ENCODE measurements around the gene CDCA7.
"Not testable (repeated sequence)": the region's sequence is repeated elsewhere in the genome, so short reads cannot be mapped to it uniquely, and the experiment has no call there.

The CDCA7 gene

DNA sequence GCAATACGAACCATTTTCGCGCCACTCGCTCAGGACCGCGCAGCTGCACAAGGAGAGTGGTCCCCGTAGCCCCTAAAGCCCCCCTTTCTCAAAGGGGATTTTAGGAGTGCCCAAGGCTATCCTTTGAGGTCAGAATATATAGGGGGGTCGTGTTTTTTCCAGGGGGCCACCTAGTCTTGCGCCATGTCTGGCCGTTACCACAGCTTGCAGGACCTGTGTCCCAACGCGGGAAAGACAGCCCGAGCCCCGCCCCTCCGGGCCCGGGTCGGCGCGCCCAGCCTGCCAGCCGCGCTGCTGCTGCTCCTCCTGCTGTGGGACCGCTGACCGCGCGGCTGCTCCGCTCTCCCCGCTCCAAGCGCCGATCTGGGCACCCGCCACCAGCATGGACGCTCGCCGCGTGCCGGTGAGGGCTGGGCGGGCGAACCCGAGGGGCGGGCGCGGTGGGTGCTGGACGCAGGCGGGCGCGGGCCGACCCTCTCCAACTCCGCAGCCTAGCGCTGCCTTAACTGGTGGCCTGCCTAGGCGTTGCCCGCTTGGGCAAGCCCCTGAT lies at the start of gene CDCA7:
Gene CDCA7 (plus strand): TSS at position 291 of the 550 bp plus-strand sequence. CDS start 92 bp downstream, at position 383.
- peak; percentile 57 to 71 for ATAC-seq

GRCh38 chr2:173305303-173305702 lies 49.4 kb upstream of the CDCA7 start:
- no peak for ATAC-seq

GRCh38 chr2:173307293-173307692 lies 47.4 kb upstream of the CDCA7 start:
- ATAC-seq, result peak in 1 of 2 donors; percentile 43

DNA sequence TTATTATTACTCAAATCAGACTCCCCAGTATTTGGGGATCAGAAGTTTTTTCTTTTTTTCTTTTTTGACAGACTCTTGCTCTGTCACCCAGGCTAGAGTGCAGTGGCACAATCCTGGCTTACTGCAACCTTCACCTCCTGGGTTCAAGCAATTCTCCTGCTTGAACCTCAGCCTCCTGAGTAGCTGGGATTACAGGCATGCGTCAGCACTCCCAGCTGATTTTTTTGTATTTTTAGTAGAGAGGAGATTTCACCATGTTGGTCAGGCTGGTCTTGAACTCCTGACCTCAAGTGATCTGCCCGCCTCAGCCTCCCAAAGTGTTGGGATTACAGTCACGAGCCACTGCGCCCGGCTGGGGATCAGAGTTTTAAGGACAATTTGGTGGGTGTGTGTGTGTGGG lies 45.3 kb upstream of the CDCA7 start:
- ATAC-seq, result not testable (repeated sequence)

- ATAC-seq, result no peak
Observed at GRCh38 chr2:173311844-173312606, 42.6 kb upstream of the CDCA7 start.

DNA sequence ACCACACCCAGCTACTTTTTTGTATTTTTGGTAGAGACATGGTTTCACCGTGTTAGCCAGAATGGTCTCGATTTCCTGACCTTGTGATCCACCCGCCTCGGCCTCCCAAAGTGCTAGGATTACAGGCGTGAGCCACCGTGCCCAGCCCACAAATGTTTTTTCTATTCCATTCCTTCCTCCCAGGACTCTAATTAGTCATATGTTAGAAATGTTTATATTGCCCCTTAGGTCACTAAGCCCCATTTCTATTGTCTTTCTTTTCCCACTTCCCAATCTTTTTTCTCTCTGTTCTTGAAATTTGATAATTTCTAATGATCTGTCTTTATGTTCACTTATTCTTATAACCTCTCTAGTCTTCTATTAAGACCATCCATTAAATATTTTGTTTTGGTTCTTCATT lies 31.3 kb upstream of the CDCA7 start:
- ATAC-seq, result no peak

- no peak for ATAC-seq
Observed at GRCh38 chr2:173326806-173327205, 27.9 kb upstream of the CDCA7 start.

GRCh38 chr2:173327421-173327820 lies 27.3 kb upstream of the CDCA7 start:
- no peak for ATAC-seq

DNA sequence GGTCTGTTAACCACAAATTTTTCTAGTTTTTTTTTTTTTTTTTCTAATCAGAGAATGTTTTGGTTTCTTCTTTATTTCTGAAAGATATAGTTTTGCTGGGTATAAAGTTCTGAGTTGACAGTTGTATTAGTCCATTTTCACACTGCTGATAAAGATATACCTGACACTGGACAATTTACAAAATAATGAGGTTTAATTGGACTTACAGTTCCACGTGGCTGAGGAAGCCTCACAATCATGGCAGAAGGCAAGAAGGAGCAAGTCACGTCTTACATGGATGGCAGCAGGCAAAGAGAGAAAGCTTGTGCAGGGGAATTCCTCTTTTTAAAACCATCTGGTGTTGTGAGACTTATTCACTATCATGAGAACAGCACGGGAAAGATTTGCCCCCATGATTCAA lies 21.7 kb upstream of the CDCA7 start:
- not testable (repeated sequence) for ATAC-seq

GRCh38 chr2:173339807-173340206 lies 14.9 kb upstream of the CDCA7 start:
- ATAC-seq, result no peak

GRCh38 chr2:173343921-173344320 lies 10.8 kb upstream of the CDCA7 start:
- no peak for ATAC-seq

- no peak for ATAC-seq
Observed at GRCh38 chr2:173346035-173346434, 8.6 kb upstream of the CDCA7 start.

DNA sequence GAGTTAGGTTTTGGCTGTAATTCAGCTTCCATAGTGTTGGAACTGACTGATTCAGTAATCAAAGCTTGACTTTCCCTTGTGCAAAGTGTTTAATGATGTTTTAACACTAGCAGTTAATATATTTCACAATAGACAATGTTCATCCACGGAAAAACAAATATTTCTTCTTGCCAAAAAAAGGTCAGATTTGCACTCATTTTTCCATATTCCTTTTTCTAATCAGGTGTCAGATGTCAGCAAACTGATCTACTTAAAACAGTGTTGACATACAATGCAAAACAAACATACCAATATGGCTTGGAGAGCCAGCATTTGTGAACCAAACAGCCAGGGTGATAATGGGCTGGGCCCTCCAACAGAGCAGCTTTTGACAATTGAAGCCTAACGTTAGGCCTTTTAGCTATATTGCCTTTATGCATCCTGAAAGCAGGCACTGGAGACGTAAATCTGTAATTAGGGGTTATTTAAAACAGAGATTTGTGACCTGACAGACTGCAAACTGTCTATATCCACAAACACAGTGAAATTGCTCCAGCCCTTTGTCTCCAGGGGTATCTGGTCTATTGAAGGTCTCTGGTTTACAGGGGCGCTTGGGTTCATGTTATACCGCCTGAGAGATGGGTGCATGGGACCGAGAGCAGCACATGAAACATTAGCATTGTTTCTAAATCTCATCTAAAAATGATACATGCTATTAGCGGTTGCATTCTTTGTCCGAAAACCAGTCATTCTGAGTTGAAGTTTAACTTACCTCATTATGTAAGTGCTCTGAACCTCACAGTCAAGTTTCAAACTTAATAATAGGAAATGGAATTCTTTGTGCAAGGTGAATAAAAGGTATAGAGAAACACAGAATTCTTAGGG lies 7.1 kb upstream of the CDCA7 start:
- no peak for ATAC-seq

DNA sequence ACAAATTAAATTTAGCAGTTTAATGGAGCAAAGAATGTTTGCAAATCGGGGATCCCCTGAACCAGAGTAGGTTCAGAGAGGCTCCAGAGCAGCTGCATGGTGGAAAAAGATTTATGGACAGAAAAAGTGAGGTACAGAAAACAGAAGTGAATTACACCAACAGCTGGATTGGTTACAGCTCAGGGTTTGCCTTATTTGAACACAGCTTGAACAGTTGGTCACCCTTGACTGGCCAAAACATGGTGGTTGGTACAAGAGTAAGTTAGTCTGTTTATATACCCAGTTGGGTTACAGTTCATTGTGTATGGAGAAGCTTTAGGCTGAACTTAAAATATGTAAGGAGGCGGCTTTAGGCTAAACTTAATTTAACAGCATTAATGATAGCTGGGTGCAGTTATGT lies 5.4 kb upstream of the CDCA7 start:
- ATAC-seq, result no peak

- ATAC-seq, result no peak
Observed at GRCh38 chr2:173350383-173350782, 4.3 kb upstream of the CDCA7 start.

DNA sequence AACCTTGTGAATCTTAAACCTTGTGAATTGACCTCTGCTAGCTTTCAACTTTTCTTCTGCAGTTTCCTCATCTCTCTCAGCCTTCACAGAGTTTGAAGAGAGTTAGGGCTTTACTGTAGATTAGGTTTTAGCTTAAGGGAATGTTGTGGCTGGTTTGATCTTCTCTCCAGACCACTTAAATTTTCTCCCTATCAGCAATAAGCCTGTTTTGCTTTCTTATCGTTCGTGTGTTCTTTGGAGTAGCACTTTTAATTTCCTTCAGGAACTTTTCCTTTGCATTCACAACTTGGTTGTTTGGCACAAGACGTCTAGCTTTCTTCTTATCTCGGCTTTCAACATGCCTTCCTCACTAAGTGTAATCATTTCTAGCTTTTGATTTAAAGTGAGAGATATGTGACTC lies 2.8 kb upstream of the CDCA7 start:
- no peak for ATAC-seq

GRCh38 chr2:173353556-173353955 lies 1.1 kb upstream of the CDCA7 start:
- no peak for ATAC-seq

GRCh38 chr2:173354073-173354581 lies 545 bp upstream of the CDCA7 start:
- ATAC-seq, result peak; percentile 10 to 14

DNA sequence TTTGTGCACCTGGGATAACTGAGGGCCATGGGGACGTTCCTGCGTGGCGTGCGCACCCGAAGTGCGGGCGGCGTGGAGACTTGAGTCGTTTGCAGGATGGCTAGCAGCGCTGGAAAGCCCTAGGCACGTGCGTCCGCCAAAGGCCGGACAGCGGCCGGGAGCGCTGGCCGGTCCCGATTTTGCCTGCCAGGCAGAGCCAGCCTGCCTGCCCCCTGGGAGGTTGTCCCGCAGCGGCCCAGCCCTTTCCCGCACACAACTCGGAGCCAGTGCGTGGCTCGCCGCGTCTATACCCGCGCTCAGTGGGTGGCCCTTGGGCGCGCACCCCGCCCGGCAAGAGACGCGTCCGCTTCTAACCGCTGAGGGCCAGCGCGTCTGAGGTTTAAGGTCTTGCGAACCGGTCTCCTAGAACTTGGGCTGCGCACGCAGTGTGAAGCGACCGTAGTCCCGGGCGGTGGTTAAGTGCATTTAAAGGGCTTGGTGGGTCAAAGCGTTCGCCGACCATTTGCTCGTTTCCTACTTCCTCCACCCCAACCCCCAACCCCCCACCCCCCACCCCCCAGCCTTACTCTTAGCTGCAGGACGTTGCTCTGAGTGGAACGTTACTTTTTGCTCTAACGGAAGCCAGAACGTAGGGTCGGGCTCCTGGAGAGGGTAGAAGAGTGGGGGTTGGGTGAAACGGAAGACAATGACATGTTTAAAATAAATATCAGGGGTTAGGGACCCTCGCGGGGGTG lies 627 bp downstream of the CDCA7 start:
- peak; percentile 21 to 32 for ATAC-seq

DNA sequence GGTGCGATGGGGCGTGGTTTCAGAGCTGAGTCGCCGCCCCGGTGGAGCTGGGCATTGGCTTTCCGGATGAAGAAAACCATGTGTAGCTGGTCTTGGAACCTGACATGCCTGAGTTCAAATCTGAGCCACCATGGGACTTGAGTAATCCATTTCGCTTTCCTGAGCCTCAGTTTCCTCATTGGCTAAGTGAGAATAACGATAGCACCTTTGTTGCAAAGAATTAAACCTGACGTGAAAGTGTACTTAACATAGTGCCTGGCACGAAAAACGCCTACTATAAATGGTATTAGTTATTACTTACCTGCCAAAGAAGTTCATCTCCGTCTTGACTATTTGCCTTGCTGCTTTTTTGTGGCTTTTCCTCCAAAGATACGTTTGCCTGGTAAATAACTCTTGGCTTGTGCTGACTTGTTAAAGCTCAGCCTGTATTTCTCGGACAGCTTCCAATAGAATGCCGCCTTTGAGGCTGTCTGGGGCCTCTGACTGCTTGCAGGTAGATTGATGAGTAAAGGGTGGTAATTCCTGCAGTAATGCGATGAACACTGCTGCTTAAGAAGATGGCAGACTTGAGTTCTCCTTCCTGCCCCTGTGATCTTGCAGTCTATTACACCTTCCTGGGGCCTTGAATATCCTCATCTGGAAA lies 1.3 kb downstream of the CDCA7 start:
- ATAC-seq, result no peak

GRCh38 chr2:173357346-173357745 lies 2.7 kb downstream of the CDCA7 start:
- no peak for ATAC-seq

DNA sequence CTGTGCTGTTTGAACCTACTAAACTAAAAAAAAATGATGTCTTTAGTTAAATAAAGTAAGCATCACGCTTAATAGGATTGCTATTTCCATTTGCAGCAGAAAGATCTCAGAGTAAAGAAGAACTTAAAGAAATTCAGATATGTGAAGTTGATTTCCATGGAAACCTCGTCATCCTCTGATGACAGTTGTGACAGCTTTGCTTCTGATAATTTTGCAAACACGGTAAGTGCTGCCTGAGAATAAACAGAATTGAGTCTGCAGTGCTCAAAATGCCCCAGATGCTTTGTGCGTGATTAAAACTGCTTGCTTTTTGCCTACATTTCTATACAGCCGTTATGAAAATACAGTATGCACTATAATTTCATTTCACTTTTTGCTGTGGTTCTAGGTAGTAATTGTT lies 3.9 kb downstream of the CDCA7 start:
- ATAC-seq, result peak in 1 of 2 donors; percentile 27

Measured in activated CD4-positive, CD25-positive, alpha-beta regulatory T cell treated with anti-CD3 and anti-CD28 coated beads, Interleukin-2, amount 50 U/mL, for 24 hours (primary cell).